Measurements from ENCODE around the gene ZNF652.

ZNF652 gene

DNA sequence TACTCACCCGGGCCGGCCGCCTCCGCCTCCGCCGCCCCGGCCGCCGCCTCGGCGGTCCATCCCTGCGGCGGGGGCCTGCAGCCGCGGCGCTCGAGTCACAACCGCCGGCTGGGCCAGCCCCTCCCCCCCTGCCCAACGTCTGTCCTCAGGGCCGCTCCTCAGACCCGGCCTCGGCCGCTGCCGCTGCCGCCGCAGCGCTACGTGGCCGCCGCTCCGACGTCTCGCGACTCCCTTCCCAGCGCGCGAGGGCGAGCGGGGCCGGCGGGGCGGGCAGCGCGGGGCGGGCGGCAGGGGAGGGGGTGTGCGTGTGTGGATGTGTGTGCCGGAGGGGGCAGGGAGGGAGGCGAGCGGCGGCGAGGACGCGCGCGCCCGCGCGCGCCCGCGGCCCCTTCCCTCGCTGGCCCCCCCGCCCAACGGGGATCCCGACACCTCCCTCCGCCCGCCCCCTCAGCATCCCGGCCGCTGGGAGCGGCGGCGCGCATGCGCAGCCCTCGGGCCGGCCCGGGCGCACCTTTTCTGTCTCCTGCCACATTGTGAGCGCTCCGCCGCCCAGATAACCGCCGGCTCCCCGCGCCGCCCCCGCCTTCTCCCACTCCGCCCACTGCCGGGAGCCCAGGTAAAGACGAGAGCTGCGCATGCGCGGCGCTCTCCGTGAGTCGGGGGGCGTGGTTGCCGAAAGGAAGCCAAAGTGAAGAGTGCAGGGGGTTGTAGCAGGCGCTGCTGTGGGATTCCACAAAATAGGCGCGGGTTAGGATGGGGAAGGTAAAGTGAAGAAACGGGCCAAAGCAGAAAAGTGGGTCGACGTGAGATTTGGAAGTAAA, at the start of gene ZNF652:
Gene ZNF652, minus strand, starts transcription at position 349 of the 821 bp plus-strand sequence. CDS start 44,525 bp downstream, outside the sequence.
- DNase-seq = peak; percentile 97

DNA sequence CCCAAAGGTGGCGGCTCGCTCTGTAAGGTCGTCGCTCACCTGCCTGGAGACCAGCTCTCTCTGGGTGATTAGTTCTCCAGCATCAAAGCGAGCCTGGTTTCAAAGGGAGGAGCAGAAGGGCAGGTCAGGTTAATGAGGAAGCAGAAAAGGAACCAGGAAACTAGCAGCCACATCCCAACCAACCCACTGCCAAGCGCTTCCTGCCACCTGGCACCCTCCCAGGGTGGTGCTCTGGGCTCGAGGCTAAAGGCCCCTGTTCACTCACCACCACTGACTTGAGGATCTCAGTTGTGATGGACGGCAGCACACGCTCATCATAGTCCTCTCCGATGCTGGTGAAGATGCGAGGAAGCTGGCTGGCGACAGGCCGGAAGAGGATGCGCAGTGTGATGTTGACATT, 47.0 kb upstream of the ZNF652 start:
- DNase-seq = no peak

DNA sequence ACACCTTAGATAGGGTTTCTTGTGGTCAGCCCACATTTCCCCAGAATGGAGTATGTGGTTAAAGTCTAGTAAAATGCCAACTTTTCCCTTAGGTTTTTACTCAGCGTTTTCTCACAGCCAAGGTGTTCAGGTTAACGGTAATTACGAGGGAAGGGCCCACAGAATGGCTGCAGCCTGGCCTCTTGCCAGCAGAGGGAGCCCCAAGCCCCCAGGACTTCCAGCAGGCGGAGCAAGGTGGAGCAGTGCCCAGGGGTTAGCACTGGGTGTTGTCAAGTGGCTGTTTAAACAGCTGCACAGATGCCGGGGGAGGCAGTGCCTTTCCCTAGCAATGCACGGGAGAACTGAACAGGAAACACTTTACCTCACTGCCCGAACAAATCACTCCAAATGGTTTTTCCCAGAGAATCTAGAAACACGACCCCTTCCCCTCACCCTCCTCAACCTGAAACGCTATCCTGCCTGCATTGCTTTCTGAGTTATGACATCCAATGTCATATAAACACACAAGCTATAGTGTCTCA, 46.0 kb upstream of the ZNF652 start:
- DNase-seq = peak; percentile 85

DNA sequence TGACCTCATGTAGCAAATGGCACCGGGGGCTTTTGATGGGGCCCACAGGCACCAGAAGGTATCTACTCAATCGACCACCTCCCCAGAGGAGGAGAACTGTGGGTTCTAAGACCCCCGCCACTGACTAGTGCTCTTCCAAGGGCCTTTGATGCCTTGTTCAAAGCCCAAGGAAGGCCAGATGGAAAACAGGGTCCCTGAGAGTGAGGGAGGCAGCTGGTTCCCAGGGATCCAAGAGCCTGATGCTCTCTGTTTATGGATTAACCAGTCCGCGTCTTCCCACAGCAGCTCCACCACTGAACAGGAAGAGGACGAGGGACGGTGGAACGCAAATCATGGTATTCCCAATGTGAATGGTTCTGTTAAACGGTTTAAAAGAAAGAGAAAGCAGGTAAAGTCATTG, 45.0 kb upstream of the ZNF652 start:
- DNase-seq = no peak

DNA sequence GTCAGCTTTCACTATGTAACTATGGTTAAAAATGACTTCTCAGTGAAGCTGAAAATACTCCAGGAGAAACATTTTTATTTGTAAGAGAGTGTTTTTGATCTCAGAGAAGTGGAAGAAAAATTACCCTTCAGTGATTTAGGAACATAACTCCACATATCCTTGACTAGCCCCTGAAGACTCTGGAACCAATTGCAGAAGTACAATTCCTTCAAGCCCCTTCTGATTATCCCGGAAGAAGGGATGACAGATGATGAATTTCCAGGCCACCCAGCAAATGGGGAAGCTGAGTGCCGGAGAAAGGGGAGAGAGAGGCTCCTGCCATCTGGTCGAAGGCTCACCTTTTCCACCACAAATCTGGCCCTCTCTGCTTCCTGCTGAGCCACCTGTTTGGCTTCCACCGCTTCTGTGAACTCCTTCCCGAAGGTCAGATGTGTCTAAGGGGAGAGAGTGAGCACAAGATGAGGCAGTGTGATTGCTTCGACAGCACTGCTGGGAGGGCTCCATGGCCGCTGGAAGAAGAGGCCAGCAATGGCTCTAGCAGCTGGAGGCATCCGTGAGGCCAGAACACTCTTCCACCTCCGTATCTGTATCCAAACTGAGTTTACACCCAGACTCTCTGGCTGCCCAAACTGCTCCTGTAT, 44.5 kb upstream of the ZNF652 start:
- DNase-seq = no peak

DNA sequence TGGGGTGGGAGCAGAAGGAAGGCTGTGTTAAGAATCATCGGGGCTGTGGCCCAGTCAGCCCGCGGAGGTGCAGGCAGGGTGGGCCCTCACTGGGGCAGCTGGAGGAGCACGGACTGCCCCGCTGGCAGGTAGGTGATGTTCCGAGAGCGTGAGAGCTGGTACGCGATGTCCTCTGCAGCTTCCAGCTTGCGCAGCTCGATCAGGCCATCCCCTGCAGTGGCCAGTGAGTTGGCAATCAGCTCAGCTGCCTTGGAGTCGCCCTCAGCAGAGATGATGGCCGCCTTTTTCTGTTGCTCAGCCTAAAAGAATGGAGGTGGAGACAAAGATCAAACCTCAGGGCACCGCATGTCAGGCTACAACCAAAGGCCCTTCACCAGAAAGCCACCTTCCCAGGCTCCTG, 42.9 kb upstream of the ZNF652 start:
- DNase-seq = no peak

DNA sequence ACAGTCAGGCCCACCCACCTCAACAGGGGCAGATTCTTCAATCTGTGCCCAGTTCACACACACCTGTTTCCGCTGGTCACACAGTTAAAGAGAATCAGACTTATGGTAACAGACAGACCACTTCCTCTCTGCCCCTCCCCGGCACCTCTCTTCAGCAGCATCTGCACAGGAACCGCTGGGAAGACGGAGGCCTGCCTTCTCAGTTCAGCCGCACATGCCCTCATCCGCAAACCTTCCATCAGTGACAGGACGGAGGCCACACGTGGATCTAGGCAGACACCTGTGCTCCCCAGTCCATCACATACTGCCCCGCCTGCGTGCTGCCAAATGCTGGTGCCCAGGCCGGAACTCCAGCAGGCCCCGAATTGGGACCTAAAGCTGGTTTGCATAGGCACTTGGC, 42.3 kb upstream of the ZNF652 start:
- DNase-seq = peak; percentile 42

DNA sequence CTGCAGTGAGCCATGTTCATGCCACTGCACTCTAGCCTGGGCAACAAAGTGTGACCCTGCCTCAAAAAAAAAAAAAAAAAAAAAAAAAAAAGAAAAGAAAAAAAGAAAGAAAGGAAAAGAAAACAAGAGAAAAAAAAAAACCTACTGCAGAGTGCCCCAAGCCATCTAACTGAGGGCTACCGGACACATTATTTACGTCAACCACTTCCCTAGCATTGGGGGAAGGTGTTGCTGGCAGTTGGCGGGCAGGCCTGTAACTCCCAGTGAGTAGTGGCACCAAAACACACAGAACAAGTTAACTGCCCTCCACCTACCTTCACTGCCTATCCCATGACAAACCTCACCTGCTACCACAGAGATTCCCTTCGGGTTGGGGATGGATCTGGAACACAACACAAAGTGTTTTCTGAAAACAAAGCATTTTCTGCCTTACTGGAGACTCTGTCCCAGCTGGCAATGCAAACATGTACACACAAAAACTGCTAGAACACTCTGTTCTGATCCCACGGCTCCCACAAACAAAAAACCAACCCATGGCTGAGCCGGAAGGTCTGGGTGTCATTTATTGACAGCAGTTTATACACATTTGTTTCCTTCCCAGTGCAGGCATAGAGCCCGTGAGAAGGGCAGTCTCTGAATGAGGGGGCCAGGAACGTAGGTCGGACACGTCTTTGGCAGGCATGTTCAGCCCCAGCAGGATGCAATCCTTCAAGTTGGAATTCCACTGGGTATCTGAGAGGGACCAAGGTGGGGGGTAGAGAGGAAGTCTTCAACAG, 41.7 kb upstream of the ZNF652 start:
- no peak for DNase-seq

DNA sequence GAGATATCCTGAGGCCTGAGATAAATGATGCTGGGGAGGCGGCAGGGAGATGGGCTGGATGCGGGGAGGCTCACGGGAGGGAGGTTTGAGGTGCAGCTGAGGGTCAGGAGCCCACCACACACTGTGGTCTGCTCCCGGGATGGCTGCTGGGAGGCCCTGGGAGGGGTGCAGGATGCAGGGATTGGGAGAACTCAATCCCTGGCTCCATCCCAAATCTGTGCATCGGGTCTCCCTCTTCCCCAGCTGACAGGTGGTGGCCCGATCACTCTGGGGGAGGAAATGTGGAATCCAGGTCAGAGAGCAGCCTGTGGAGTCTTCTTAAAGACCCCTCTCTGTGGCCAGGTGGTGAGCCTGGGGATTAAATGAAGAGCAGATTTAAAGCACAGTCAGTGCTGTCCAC, 40.7 kb upstream of the ZNF652 start:
- no peak for DNase-seq

DNA sequence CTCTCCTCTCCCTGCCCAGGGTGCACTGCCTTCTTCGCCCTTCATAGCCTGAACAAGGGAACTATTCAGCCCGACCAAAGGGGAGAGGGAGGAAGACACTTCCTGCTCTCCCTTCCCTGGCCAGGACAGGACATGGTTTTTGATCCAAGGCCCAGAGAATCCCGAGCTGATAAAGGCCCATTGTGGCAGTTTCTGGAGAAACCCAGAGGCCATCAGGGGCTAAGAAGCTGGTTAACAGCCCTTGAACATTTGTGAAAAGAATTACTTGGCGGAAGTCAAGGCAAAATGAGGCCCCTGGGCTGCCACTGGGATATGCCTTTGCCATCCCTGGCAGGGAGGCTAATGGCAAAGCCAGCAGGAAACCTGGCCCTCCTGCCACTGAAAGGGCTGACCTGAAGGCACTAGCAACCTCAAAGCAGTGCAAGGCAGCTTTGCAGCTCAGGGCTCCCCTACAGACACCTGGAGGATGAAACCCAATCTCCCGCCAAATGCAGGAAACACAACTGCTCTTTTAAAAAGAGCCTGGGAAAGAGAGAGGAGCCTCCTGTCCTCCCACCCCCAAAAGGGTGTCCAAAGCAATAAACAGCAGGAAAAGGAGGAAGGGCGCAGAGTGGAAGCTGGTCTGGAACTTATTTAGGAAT, 40.0 kb upstream of the ZNF652 start:
- no peak for DNase-seq

DNA sequence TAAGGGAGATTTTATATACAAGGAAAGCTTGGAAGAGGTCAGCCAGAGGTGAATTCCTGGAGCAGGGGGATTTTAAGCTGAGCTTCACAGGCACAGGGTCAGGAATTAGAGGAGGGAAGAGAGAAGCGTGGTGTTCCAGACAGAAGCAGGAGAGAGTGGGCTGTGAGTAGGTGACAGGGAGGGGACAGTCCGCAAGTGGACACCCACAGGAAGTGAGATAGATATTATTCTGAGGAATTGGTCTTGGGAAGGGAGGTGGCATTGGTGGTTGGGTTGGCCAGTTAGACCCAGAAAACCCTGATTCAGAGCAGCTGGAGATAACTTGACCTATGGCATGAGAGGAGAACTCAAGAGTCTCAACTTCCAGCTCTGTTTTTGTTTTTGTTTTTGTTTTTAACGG, 37.9 kb upstream of the ZNF652 start:
- DNase-seq = no peak

DNA sequence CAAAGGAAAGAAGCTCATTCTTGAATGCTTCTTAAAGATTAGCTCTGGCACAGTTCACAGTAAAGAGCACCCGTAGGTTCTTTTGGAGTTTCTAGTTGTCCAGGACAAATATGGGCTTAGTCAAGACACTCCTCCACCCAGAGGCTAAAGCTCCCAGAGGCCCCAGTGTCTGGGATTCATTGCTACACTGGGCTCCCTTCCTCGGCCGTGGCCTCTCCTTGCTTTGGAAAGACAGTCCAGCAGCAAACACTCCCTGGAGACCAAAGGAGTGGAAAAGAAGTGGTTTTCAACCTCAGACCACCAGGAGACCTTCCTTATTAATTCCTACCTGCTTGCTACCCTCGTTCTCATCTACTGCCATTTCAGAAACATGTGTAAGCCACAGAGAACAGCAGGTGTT, 35.5 kb upstream of the ZNF652 start:
- DNase-seq = no peak

DNA sequence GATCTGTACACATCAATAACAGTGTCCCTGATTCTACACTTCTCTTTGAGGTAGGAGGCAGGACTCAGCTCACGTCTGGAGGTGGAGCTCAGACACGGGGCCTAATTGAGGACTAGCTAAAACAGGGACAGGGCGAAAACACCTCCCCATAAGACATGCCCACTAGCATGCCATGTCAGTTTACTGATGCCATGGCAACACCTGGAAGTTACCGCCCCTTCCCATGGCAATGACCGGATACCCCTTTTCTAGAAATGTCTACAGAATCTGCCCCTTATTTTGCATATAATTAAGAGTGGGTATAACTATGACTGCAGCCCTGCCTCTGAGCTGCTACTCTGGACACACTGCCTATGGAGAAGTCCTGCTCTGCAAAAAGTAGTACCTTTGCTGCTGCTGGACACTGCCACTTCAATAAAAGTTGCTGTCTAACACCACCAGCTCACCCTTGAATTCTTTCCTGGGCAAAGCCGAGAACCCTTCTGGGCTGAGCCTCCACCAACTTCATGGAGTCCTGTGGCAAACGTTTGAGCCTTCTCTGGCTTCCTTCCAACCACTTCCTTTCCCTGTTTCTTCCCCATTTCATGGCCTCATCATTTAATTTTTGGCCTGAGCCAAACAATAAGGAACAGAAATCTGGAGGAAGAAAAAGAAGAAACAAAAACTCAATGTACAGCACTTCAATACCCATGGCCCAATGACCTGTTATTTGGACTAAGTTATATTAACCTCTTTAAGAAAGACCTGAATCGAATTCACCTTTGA, 31.6 kb upstream of the ZNF652 start:
- no peak for DNase-seq

DNA sequence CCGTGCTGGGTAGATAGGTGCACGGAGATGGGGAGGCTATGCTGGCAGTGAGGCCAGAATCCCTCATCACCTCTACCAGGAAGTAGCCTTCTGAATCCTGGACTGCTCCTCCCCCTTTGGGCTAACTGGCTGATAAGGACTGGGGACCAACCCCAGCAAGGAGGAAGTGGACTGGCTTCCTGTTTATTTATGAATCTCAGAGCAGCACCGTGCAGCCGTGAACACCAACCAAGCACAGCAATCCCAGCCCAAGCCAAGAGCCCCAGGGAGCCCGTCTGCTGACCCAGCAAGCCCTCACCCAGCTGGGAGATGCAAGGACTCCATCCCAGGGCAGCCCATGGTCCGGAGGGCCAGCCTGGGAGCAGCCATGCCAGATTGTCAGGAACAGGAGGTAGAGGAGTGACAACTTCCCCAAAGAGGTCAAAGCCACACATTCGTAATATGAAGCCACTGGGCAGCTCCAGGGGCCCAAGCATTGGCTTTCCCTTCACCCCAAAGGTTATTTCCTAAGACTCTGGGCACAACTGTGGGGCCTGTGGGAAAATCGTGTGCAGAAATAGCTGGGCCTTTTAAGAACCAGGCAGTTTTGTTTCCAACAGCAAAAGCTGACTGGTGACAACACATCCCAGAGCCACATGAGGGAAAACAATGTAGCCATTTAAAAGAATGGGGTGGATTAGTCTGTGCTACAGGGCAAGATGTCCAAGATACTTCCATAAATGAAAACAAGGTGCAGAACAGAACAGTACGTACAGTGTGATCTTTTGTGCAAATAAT, 28.7 kb upstream of the ZNF652 start:
- peak; percentile 40 for DNase-seq

DNA sequence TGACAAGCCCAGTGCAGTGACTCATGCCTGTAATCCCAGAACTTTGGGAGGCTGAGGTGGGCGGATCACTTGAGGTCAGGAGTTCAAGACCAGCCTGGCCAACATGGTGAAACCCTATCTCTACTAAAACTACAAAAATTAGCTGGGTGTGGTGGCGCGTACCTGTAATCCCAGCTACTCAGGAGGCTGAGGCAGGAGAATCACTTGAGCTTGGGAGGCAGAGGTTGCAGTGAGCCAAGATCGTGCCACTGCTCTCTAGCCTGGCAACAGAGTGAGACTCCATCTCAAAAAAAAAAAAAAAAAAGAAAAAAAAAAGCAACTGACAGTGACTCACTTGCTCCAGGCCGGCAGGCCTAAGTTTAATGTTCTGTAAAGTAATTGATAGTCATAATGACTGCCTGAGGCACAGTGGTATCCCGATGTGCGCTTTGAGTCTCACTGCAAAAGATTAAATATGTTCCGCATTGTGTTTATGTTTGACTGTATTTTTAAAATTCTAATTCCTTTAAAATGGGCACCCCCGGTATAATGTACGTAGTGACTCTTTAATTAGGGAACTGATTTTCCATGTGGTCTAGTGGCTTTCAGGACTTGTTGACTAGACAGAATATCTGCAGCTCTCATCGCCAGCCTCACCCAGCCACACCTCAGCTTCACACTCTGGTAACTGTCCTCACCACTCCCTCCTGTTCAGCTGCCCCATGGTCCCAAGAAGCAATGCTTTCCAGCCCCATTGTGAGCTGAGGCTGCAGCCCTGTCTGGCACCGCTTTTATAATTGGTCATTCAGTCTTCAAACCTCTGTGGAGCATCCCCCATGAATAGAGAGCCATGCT, 27.7 kb upstream of the ZNF652 start:
- peak; percentile 28 for DNase-seq

DNA sequence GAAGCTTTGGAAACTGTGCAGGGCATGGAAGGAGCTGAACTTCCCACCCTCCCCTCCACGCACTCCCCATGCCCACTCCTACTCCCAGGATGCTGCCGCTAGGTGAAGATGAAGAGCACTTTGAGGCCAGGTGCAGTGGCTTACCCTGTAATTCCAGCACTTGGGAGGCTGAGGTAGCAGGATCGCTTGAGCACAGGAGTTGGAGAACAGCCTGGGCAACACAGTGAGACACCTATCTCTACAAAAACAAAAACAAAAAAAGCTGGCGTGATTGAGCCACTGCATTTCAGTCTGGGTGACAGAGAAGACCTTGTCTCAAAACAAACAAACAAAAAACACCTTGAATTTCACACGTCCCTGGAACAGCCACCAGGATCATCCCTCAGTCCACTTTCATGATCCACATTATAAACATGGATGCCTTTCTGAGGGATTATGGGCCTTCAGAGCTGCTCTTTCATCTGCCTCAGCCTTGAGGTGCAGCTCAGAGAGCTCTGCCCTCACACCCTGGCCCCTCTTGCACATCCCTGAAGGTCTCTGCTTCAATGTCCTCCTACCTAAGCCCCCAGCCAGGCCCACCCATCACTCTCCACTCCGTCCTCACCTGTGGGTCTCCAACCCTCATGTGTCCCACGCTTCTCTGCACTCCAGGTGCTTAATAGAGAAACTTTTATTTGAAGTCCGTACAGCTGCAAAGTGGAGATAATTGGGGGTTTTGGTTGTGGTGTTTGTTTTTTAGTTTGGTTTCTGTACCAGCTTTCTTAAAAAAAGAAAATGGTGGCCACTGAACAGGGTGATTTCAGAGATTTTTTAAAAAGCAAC, 26.9 kb upstream of the ZNF652 start:
- DNase-seq = no peak

DNA sequence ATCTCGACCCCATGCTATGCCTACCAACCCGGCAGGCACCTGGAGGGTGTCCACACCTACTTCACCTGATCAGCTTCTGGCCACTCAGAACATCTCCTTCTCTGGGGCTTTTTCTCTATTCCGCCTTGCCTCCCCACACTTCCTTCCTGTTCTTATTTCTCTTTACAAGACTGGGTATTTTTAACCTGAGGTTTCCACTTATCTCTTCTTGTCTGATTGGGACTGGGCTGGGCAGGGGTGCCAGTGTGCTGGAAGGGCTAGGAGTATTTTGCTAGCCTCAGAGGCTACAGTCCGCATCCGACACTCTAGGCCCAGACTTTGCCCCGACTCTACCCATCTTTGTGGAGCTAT, 26.2 kb upstream of the ZNF652 start:
- DNase-seq = peak; percentile 79

DNA sequence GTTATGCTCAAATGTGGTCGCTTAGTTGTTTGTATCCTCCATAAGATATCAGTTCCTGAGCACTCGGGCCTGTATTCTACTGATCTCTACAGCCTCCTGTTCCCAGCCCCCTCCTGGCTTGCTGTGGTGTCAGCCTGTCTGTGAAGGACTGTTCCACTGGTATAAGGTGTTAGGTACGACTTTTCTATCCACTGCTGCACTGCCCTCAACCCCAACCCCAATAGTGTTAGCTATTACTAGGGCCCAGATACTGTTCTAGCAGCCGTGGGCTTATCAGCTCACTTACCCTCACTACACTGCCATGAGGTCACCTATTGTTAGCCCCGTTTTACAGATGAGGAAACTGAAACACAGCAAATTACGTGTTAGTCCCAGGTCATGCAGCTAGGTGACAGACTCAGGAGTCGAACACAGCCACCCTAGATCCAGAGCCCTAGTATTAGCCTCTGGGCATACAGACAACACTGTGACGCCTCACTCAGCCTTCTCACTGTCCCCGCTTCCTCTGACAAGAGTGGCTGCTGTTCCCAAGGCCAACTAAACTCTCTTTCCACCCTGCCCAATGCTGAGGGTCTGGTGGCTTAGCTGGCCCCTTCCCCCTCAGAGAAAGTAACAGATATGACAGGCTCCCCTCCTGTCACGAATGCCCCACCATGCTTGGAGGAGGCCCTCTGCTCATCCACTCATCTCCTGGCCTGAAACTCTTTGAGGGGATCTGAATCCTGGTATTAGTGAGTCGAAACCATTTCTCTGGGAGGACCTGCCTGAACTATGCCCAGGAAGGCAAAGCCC, 25.6 kb upstream of the ZNF652 start:
- DNase-seq = peak; percentile 48

DNA sequence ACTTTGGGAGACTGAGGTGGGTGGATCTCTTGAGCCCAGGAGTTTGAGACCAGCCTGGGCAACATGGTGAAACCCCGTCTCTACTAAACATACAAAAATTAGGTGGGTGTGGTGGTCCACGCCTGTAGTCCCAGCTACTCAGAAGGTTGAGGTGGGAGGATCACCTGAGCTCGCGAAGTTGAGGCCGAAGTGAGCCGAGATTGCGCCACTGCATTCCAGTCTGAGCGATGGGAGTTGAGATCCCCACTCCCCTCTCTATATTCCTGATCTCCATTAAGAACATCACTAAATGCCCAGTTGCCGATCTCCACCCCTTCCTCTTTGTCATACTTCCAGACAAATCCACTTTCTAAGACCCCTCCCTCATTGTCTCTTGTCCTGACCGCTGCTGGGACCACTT, 24.3 kb upstream of the ZNF652 start:
- DNase-seq = no peak

Data from CD4-positive, alpha-beta T cell treated with Interleukin-17A for 1 hour (primary cell).